Stimulated activated CD4-positive, alpha-beta T cell treated with anti-CD3 and anti-CD28 coated beads, Interleukin-4, amount 100 ng/mL, for 24 hours (primary cell): Measurements from ENCODE around the gene SLC13A4.
"Not testable (repeated sequence)": the region's sequence is repeated elsewhere in the genome, so short reads cannot be mapped to it uniquely, and the experiment has no call there.

Experiments used
- DNase-seq: peaks from one replicate; pipeline ENCODE4 v3.0.0-alpha.2; 2020

Gene SLC13A4

GRCh38 chr7:135717693-135718092 is 10.3 kb downstream of the SLC13A4 start:
- no peak for DNase-seq

GRCh38 chr7:135716677-135717238 is 11.2 kb downstream of the SLC13A4 start:
- no peak for DNase-seq

- DNase-seq, result no peak
Observed at GRCh38 chr7:135715673-135716072, 12.3 kb downstream of the SLC13A4 start.

GRCh38 chr7:135715055-135715522 is 12.9 kb downstream of the SLC13A4 start:
- DNase-seq, result no peak

- no peak for DNase-seq
Observed at GRCh38 chr7:135714534-135715009, 13.4 kb downstream of the SLC13A4 start.

GRCh38 chr7:135713836-135714470 is 14.0 kb downstream of the SLC13A4 start:
- no peak for DNase-seq

GRCh38 chr7:135712796-135713195 is 15.2 kb downstream of the SLC13A4 start:
- no peak for DNase-seq

- no peak for DNase-seq
Observed at GRCh38 chr7:135712182-135712782, 15.7 kb downstream of the SLC13A4 start.

- no peak for DNase-seq
Observed at GRCh38 chr7:135711139-135711469, 16.9 kb downstream of the SLC13A4 start.

- no peak for DNase-seq
Observed at GRCh38 chr7:135710417-135711138, 17.4 kb downstream of the SLC13A4 start.

- DNase-seq, result no peak
Observed at GRCh38 chr7:135709508-135709907, 18.5 kb downstream of the SLC13A4 start.

GRCh38 chr7:135708041-135708440 is 19.9 kb downstream of the SLC13A4 start:
- no peak for DNase-seq

GRCh38 chr7:135707570-135707966 is 20.4 kb downstream of the SLC13A4 start:
- no peak for DNase-seq

GRCh38 chr7:135706858-135707569 is 21.0 kb downstream of the SLC13A4 start:
- DNase-seq, result no peak

GRCh38 chr7:135706038-135706742 is 21.8 kb downstream of the SLC13A4 start:
- no peak for DNase-seq

GRCh38 chr7:135704698-135705097 is 23.3 kb downstream of the SLC13A4 start:
- no peak for DNase-seq

- no peak for DNase-seq
Observed at GRCh38 chr7:135704074-135704473, 23.9 kb downstream of the SLC13A4 start.

- DNase-seq, result no peak
Observed at GRCh38 chr7:135697276-135698049, 30.5 kb downstream of the SLC13A4 start.

GRCh38 chr7:135693558-135693957 is 34.4 kb downstream of the SLC13A4 start:
- DNase-seq, result no peak

GRCh38 chr7:135692606-135693005 is 35.4 kb downstream of the SLC13A4 start:
- not testable (repeated sequence) for DNase-seq

GRCh38 chr7:135692055-135692454 is 35.9 kb downstream of the SLC13A4 start:
- DNase-seq, result no peak

GRCh38 chr7:135690566-135690965 is 37.4 kb downstream of the SLC13A4 start:
- no peak for DNase-seq
